Measurements from ENCODE around the gene GSDMA. TPM values are rescaled to one million over a fixed set of nuclear protein-coding genes. Genes with fewer than 3 reads are reported as not detected.

Gene GSDMA
- total RNA-seq (0.08 TPM in 1 of 2 replicates, not detected in the other), polyA plus RNA-seq (0.08 and 0.21 TPM in 2 replicates)

- no peak for TF ChIP-seq CTCF (IDR thresholded peaks at IDR 0.05; ENCODE audit: poor library complexity)
- no peak for TF ChIP-seq EZH2phosphoT487 (IDR thresholded peaks at IDR 0.05; ENCODE audit: low read depth, severe bottlenecking, unreplicated experiment)
- no peak for TF ChIP-seq EZH2 (IDR thresholded peaks at IDR 0.05; ENCODE audit: borderline replicate concordance)
Observed at GRCh38 chr17:39962642-39963220, at the start of gene GSDMA. Gene GSDMA, plus strand, starts transcription at chr17:39963004. Its CDS starts 2,684 bp downstream, at chr17:39965688.

GRCh38 chr17:39913989-39914388 is 48.8 kb upstream of the GSDMA start:
- Histone ChIP-seq H3K79me2 (no peaks in the 10 kb centered on the region), H3K27ac (no peak overlapping the region), H3K4me3 (no peak overlapping the region), H3K36me3 (replicated peaks; ENCODE audit: insufficient read depth, low read depth) (no peaks in the 10 kb centered on the region), H3K4me2 (no peak overlapping the region), H4K20me1 (ENCODE audit: insufficient read depth, poor library complexity, severe bottlenecking) (no peaks in the 10 kb centered on the region), H2AFZ (no peak overlapping the region), H3K4me1 (ENCODE audit: insufficient read depth) (no peaks in the 10 kb centered on the region), H3K9me3 (ENCODE audit: low read depth) (no peaks in the 10 kb centered on the region), H3K9me2 (replicated peaks; ENCODE audit: insufficient read depth) (no peaks in the 10 kb centered on the region), H3K27me3 (no peaks in the 10 kb centered on the region)
- no peak for TF ChIP-seq EZH2phosphoT487 (IDR thresholded peaks at IDR 0.05; ENCODE audit: low read depth, severe bottlenecking, unreplicated experiment)
- TF ChIP-seq EZH2 (IDR thresholded peaks at IDR 0.05; ENCODE audit: borderline replicate concordance): no peak
- no peak for TF ChIP-seq CTCF (IDR thresholded peaks at IDR 0.05; ENCODE audit: poor library complexity)
- WGBS (ENCODE audit: low lambda C conversion rate, missing lambda C conversion rate): 87% methylated on average over 3 of the region's 3 CpGs
- DNase-seq (ENCODE audit: low spot score): no peak

More at GRCh38 chr17:39962642-39963220, at the start of gene GSDMA:
- Histone ChIP-seq H3K27ac (no peak within 1 kb of the TSS), H3K4me2 (no peak within 1 kb of the TSS), H3K9me2 (replicated peaks; ENCODE audit: insufficient read depth) (no peaks in the 10 kb centered on the region), H3K79me2 (no peaks in the 10 kb centered on the region), H3K4me1 (ENCODE audit: insufficient read depth) (peaks cover 9% of the 10 kb centered on the region), H4K20me1 (ENCODE audit: insufficient read depth, poor library complexity, severe bottlenecking) (no peaks in the 10 kb centered on the region), H3K27me3 (no peaks in the 10 kb centered on the region), H3K9me3 (ENCODE audit: low read depth) (no peaks in the 10 kb centered on the region), H3K4me3 (no peak within 1 kb of the TSS), H2AFZ (no peak within 1 kb of the TSS), H3K36me3 (replicated peaks; ENCODE audit: insufficient read depth, low read depth) (no peaks in the 10 kb centered on the region)
- no peak for DNase-seq (ENCODE audit: low spot score)
- WGBS (ENCODE audit: low lambda C conversion rate, missing lambda C conversion rate): 81% methylated on average over 6 of the region's 6 CpGs

- Histone ChIP-seq H3K4me1 (ENCODE audit: insufficient read depth) (no peaks in the 10 kb centered on the region), H3K36me3 (replicated peaks; ENCODE audit: insufficient read depth, low read depth) (no peaks in the 10 kb centered on the region), H3K79me2 (no peaks in the 10 kb centered on the region), H3K27ac (peak overlapping the region; percentile 57), H2AFZ (no peak overlapping the region), H3K4me3 (no peak overlapping the region), H3K4me2 (no peak overlapping the region), H3K9me3 (ENCODE audit: low read depth) (no peaks in the 10 kb centered on the region), H3K27me3 (no peaks in the 10 kb centered on the region), H3K9me2 (replicated peaks; ENCODE audit: insufficient read depth) (no peaks in the 10 kb centered on the region), H4K20me1 (ENCODE audit: insufficient read depth, poor library complexity, severe bottlenecking) (no peaks in the 10 kb centered on the region)
- DNase-seq (ENCODE audit: low spot score): no peak
- TF ChIP-seq EZH2 (IDR thresholded peaks at IDR 0.05; ENCODE audit: borderline replicate concordance) (no peak), EZH2phosphoT487 (IDR thresholded peaks at IDR 0.05; ENCODE audit: low read depth, severe bottlenecking, unreplicated experiment) (no peak), CTCF (IDR thresholded peaks at IDR 0.05; ENCODE audit: poor library complexity) (no peak)
- WGBS (ENCODE audit: low lambda C conversion rate, missing lambda C conversion rate): 71% methylated on average over 4 of the region's 4 CpGs
Observed at GRCh38 chr17:39915559-39915958, 47.2 kb upstream of the GSDMA start.
